HUES6 (cell line): ENCODE results near the gene RAET1E.

Source experiments
- H3K27ac ChIP-seq: 2 replicates; pipeline ENCODE4 v1.7.0; 2013; ENCODE audit warnings: low read depth, mild to moderate bottlenecking, low read length, inconsistent platforms
- H3K27me3 ChIP-seq: 2 replicates; pipeline ENCODE4 v1.6.1; 2013; ENCODE audit warnings: low read length; ENCODE audit not compliant: control insufficient read depth, insufficient read depth
- H3K36me3 ChIP-seq: 2 replicates; pipeline ENCODE4 v1.6.1; 2013; ENCODE audit warnings: low read length; ENCODE audit not compliant: control insufficient read depth, insufficient read depth
- H3K4me1 ChIP-seq: 2 replicates; pipeline ENCODE4 v1.6.1; 2013; ENCODE audit warnings: low read length; ENCODE audit not compliant: control insufficient read depth, insufficient read depth
- H3K4me3 ChIP-seq: 2 replicates; pipeline ENCODE4 v1.5.1; 2013; ENCODE audit warnings: low read depth, low read length
- H3K9ac ChIP-seq: one replicate; pipeline ENCODE4 v1.6.1; 2013; ENCODE audit warnings: mild to moderate bottlenecking, low read length
- H3K9me3 ChIP-seq: 2 replicates; pipeline ENCODE4 v1.6.1; 2013; ENCODE audit warnings: low read depth, low read length; ENCODE audit not compliant: control insufficient read depth, insufficient read depth

Gene RAET1E

GRCh38 chr6:149885888-149886287 is 12.0 kb downstream of the RAET1E start:
- H3K27me3 ChIP-seq: peaks cover 35% of the 10 kb centered on the region; the same call in 1 of the 2 replicates
- H3K36me3 ChIP-seq: no peaks in the 10 kb centered on the region
- no peaks in the 10 kb centered on the region for H3K4me1 ChIP-seq

GRCh38 chr6:149884617-149885016 is 13.3 kb downstream of the RAET1E start:
- Histone ChIP-seq H3K9ac (no peak overlapping the region), H3K9me3 (no peaks in the 10 kb centered on the region), H3K27me3 (peaks cover 40% of the 10 kb centered on the region), H3K4me3 (no peak overlapping the region), H3K27ac (no peak overlapping the region), H3K36me3 (no peaks in the 10 kb centered on the region), H3K4me1 (no peaks in the 10 kb centered on the region)

More at GRCh38 chr6:149885888-149886287, 12.0 kb downstream of the RAET1E start:
- no peak overlapping the region for H3K9ac ChIP-seq
- no peak overlapping the region for H3K4me3 ChIP-seq
- H3K9me3 ChIP-seq: no peaks in the 10 kb centered on the region
- no peak overlapping the region for H3K27ac ChIP-seq

GRCh38 chr6:149884215-149884614 is 13.7 kb downstream of the RAET1E start:
- Histone ChIP-seq H3K9me3 (no peaks in the 10 kb centered on the region), H3K36me3 (no peaks in the 10 kb centered on the region), H3K9ac (no peak overlapping the region), H3K4me3 (no peak overlapping the region), H3K27ac (no peak overlapping the region), H3K27me3 (peaks cover 41% of the 10 kb centered on the region), H3K4me1 (no peaks in the 10 kb centered on the region)

GRCh38 chr6:149881860-149882259 is 16.1 kb downstream of the RAET1E start:
- Histone ChIP-seq H3K36me3 (no peaks in the 10 kb centered on the region), H3K9me3 (no peaks in the 10 kb centered on the region), H3K4me1 (no peaks in the 10 kb centered on the region), H3K9ac (no peak overlapping the region), H3K4me3 (no peak overlapping the region), H3K27me3 (peaks cover 41% of the 10 kb centered on the region), H3K27ac (no peak overlapping the region)

GRCh38 chr6:149881066-149881766 is 16.7 kb downstream of the RAET1E start:
- Histone ChIP-seq H3K27me3 (peaks cover 45% of the 10 kb centered on the region), H3K9ac (no peak overlapping the region), H3K9me3 (no peaks in the 10 kb centered on the region), H3K27ac (no peak overlapping the region), H3K4me1 (no peaks in the 10 kb centered on the region), H3K36me3 (no peaks in the 10 kb centered on the region), H3K4me3 (no peak overlapping the region)

- no peaks in the 10 kb centered on the region for H3K4me1 ChIP-seq
- H3K36me3 ChIP-seq: no peaks in the 10 kb centered on the region
- H3K27me3 ChIP-seq: peaks cover 26% of the 10 kb centered on the region
- H3K9me3 ChIP-seq: no peaks in the 10 kb centered on the region
- H3K9ac ChIP-seq: no peak overlapping the region
- no peak overlapping the region for H3K4me3 ChIP-seq
- no peak overlapping the region for H3K27ac ChIP-seq
Measured at GRCh38 chr6:149877659-149878058, 20.3 kb downstream of the RAET1E start.

- Histone ChIP-seq H3K27ac (no peak overlapping the region), H3K36me3 (no peaks in the 10 kb centered on the region), H3K27me3 (peaks cover 22% of the 10 kb centered on the region), H3K4me1 (no peaks in the 10 kb centered on the region), H3K9ac (no peak overlapping the region), H3K9me3 (no peaks in the 10 kb centered on the region), H3K4me3 (no peak overlapping the region)
Measured at GRCh38 chr6:149876241-149876933, 21.5 kb downstream of the RAET1E start.

GRCh38 chr6:149872233-149872632 is 25.7 kb downstream of the RAET1E start:
- no peaks in the 10 kb centered on the region for H3K36me3 ChIP-seq
- no peak overlapping the region for H3K9ac ChIP-seq
- no peak overlapping the region for H3K27ac ChIP-seq
- peaks cover 12% of the 10 kb centered on the region for H3K4me1 ChIP-seq
- no peaks in the 10 kb centered on the region for H3K9me3 ChIP-seq
- no peak overlapping the region for H3K4me3 ChIP-seq
- 0 out of 2 replicates have a peak, but pooled peaks cover 3% of the 10 kb centered on the region for H3K27me3 ChIP-seq

- peaks cover 12% of the 10 kb centered on the region for H3K4me1 ChIP-seq
- no peak overlapping the region for H3K4me3 ChIP-seq
- no peak overlapping the region for H3K27ac ChIP-seq
- no peaks in the 10 kb centered on the region for H3K36me3 ChIP-seq
- H3K27me3 ChIP-seq: no peaks in the 10 kb centered on the region
- H3K9me3 ChIP-seq: no peaks in the 10 kb centered on the region
- no peak overlapping the region for H3K9ac ChIP-seq
Measured at GRCh38 chr6:149871182-149871581, 26.7 kb downstream of the RAET1E start.

GRCh38 chr6:149869275-149869892 is 28.5 kb downstream of the RAET1E start:
- no peak overlapping the region for H3K4me3 ChIP-seq
- no peaks in the 10 kb centered on the region for H3K36me3 ChIP-seq
- H3K9ac ChIP-seq: no peak overlapping the region
- H3K27ac ChIP-seq: no peak overlapping the region
- peaks cover 12% of the 10 kb centered on the region for H3K4me1 ChIP-seq
- no peaks in the 10 kb centered on the region for H3K27me3 ChIP-seq
- no peaks in the 10 kb centered on the region for H3K9me3 ChIP-seq
